NCI-H345 treated with DMSO at 0.1 percent for 48 hours (cell line): ENCODE measurements around the gene GALNT13.

Source experiments
- DNase-seq: peaks from one replicate; lab custom pipeline; 2025; ENCODE audit not compliant: unreplicated experiment; lab: John Stamatoyannopoulos, UW

Gene GALNT13

DNA sequence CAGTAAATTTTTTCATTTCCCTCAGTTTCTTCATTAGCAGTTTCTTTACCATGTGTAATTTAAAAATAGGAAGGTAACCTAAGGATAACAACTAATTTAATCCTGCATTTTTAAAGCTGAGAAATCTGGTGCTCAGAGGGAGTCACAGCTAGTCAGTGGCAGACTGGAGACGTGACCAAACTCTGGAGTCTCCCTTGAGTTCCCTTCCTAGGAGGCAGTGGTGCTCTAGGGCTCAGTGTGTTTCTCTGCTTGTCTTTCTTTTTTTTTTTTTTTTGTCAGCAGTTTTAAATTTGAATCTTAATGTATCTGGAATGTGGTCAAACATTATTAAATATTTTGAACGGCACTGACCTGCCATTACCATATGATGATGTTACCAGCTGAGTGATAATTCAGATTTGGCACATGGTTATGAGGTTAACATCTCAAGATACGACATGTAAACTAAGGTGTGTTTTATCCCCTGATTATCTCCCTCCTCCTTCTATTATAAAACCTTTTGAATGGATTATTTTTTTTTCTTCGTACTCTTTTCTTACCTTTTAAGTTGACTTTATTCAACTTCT lies 226.2 kb downstream of the GALNT13 start:
- no peak for DNase-seq

DNA sequence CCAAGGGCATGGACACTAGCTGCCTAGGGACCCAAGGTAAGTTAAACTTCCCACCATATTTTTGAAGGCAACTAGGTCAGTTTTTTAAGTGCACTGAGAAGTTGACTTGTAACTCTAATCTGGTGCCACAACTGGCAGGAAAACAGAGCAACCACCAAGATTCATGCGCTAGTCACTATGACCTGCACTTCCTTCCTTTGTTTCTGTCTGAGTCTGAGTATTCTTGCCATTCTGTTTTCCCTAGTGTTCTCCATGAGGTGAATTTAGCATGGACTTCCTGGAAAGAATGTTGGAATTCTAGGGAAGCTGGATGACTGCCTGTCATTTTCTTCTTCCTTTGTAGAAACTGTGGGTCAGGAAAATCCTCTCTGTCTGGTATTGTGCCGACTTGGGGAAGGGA lies 249.0 kb downstream of the GALNT13 start:
- no peak for DNase-seq

DNA sequence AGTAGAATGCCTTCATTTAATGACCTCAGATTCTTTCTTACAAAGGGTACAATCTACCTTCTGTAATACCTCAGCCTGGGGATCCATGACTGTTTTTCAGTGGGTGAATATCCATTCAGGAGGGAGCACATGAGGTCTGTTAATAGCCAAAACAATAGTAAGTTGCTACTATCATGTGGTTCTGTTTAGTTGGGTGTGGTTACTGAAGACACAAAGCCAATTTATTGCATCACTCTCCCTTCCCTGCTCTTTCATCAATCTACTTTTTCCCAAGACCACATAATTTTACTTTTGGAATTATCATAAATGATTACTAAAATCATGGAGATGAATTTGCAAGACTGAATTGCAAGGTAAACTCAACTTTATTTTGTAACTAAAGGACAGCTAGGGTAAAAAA lies 254.2 kb downstream of the GALNT13 start:
- no peak for DNase-seq

DNA sequence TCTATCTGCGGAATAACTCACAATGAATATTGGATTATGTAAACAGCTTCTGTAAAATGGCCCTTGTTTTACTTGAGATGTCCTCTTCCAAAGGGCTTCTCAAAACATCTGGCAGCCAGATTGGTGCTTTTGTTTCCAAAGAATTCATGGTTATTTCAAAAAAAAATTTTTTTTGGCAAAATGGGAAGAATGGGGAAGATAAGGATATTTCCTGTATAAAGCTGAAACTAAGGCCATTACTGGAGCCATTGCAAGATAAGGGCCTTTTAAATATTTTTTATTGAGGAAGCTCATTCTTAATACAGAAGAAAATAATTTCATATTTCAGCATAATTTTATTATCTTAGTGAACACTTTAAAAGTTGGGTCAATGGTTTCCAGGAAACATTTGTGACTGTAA lies 259.1 kb downstream of the GALNT13 start:
- no peak for DNase-seq

DNA sequence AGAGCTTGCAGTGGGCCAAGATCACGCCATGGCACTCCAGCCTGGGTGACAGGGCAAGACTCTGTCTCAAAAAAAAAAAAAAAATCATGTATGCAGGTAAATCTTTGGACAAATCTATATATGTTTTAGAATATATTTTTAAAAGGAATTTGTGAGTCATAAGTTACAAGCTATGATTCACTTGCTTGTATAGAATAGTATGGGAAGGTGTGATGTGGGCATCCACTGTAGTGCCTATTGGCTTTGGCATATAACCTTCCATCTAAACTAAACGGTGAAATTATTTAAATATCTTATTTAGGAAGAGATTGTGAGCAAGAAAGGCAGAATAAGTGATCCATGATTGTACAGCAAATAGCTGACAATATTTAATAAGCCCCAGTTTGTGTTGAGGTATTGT lies 261.1 kb downstream of the GALNT13 start:
- DNase-seq: no peak

DNA sequence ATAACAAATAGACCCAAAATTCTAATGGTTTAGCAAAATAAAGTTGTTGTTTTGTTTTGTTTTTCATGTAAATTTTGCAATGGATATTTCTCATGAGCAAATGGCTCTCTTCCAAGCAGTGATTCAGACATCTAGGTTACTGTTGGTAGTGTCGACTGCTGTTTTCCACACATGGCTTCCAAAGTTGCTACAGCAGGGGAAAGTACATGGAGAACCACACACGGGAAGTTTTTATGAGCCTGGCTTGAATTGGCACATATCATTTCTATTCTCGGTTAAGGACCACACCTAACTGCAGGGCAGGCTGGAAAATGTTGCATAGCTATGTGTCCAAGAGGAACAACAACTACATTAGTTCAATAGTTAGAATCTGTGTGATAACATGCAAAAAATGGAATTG lies 262.1 kb downstream of the GALNT13 start:
- no peak for DNase-seq

DNA sequence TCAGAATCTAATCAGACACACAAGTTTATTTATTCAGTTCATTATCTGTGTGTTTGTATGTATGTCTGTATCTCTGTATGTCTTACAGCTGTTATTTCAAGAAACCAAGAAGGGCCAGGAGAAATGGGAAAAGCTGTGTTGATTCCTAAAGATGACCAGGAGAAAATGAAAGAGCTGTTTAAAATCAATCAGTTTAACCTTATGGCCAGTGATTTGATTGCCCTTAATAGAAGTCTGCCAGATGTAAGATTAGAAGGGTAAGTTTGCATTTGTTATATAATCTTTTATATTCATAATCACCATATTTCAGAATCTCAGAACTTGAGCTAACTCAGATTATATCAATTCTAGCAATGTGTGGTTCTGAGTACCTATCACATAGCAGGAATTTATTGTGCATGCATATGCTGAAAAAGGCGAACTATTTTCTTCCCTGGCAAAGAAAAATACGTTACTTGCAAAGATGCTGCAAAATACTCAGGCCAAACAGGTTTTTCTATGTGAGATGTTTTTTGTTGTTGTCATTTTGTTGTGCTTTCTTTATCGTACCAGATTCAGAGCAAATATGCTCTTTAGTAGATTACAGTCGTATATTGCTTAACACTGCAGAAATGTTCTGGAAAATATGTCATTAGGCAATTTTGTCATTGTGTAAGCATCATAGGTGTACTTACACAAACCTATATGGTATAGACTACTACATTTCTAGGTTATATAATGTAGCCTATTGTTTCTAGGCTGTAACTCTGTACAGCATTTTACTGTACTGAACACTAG lies 268.7 kb downstream of the GALNT13 start:
- DNase-seq: no peak

DNA sequence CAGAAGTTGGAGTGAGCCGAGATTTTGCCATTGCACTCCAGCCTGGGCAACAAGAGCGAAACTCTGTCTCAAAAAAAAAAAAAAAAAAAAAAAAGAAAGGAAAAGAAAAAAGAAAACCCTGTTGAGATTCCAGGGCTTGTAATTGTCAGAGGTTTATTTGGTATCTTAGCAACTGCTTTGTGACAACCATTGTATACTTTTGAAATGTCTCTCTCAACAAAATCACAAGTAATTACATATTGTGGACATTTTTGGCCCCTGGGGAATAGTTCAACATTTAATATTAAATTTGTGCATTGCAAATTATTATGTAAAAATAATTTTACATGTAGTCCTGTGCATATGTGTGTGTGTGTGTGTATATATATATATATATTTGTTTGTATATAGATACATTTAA lies 270.8 kb downstream of the GALNT13 start:
- no peak for DNase-seq

DNA sequence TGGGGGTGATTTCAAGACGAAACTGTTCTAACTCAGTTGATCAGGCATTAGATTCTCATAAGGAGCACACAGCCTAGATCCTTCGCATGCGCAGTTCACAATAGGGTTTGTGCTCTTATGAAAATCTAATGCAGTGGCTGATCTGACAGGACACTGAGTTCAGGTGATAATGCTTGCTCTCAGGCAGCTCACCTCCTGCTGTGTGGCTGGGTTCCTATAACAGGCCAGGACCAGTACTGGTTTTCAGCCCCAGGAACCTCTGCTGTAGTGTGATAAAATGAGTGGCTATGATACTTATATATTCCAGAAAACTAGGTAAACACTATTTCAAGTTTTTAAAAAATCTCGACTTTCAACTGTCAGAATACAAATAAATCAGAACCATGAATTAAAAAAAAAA lies 271.4 kb downstream of the GALNT13 start:
- DNase-seq: no peak

DNA sequence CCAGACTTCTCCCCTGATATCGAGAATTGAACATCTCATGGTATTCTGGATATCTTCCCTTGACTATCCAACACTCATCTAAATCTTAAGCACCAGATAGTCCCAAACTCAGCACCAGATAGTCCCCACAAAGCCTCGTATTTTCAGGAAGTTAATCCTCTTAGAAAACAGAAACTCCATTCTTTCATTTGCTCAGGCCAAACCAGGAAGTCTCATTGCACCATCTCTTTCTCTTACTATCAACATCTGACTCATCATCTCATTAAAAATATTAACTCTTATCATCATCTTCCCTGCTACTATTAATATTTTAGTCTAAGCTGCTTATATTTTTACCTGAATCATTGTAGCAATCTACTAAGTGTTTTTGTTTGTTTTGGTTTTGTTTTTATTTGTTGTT lies 286.4 kb downstream of the GALNT13 start:
- DNase-seq: no peak

DNA sequence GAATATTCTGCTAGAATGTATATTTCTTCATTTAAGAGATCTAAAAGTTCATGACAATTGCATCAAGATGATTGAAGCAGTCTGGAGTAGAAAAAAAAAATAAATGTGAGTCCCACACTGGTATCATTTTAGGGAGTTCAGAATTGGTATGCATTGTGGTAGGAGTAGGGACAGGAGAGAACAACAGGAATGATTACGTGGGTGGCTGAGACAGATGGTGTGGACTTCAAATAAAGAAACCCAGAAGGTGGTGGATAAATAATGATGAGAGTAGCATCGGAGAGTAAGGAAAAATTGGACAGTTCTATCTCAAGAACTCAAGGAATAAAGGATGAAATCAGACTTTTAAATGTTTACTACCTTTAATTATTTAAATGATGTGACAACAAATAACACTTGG lies 289.6 kb downstream of the GALNT13 start:
- DNase-seq: no peak

DNA sequence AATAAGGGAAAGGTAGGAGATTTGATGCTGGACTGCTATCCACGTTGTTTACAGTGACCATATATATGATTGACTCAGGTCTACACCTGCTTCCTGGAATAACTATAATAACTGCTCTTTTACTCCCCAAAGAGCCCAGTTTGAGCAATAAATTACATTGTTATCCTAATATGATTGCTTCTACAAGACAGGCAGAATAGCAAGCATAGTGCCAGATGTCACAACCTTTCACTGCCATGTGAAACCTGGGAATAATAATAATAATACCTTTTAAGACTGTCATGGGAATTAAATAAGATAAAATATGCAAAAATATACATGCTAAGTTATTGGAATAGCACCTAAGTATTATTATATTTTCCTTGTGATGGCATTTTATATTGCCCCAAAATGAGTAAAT lies 298.7 kb downstream of the GALNT13 start:
- DNase-seq: no peak

DNA sequence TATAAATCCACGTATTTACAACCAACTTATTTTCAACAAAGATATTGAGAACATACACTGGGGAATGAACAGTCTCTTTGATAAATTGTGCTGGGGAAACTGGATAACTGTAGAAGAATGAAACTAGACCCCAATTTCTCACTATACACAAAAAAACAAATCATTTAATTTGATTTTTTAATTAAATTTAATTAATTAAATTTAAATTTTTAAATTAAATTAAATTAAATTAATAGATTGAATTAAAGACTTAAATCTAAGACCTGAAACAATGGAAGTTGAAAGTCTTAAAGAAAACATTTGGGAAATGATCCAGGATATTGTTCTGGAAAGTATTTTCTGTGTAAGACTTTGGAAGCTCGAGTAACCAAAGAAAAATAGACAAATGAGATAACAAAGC lies 301.4 kb downstream of the GALNT13 start:
- no peak for DNase-seq

DNA sequence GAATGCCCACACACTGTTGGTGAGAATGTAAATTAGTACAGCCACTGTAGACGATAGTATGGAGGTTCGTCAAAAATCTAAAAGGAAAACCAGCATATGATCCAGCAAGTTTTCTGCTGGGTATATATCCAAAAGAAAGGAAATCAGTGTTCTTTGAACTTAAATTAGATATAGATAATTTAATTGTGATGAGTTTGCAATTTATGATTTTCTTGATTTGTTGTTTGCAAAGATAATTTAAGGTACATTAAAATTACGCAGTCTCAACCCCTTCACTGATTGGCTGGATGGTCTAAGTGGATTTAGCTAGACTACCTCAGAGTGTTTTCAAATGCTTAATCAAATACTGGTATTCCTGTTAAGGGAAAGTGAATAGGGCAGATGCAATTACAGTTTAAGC lies 302.2 kb downstream of the GALNT13 start:
- no peak for DNase-seq

DNA sequence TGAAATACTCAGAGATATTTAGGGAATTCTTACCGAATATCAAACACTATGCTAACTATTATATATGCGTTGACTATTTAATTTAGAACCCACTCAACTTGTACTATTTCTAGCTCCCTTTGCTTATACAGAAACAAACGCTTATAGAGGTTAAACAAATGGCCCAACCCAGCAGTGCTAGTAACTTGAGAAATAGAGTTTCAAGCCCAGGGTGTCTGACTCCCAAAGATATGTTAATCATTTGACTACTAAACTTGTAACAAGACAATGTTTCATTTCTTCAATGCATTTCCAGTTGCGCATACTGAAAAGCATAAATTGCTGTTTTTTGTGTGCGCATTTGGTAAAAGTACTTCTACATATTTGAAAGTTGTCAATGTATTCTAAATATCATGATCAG lies 310.3 kb downstream of the GALNT13 start:
- DNase-seq: no peak

DNA sequence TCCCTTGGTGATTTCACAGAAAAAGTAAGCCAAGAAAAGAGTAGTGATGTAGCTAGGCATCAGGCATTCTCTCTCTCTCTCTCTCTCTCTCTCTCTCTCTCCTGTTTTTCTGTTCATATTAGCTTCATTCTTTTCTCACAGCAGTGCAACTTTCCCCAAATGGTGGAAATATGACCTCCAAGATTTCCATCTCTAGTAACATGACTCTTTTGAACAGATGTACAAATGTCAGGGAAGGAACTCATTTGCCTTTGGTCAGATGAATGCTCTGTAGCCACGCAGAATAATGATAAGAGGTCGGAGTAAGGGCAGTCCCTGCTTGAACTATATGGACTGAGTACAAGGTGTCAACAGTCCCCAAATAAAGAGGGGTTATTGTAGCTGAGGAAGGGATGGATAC lies 316.2 kb downstream of the GALNT13 start:
- no peak for DNase-seq

DNA sequence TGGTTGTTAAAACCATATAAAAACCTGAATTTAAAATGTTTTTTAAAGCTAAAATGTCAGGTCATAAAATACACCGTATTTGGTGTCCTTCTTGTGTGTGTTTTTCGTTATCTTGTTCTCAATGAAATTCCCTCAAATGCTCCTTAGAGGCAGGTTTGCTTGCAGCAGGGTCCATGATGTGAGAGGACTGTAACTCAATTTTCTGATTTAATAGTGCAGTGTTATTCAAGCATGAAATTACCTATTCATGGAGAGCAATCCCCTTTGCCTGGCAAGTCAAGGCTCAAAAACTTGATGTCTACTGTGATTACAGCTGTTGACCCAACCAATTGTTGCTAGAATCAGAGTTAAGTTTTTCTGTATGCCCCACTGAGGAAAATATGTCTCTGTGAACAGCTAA lies 318.2 kb downstream of the GALNT13 start:
- no peak for DNase-seq

DNA sequence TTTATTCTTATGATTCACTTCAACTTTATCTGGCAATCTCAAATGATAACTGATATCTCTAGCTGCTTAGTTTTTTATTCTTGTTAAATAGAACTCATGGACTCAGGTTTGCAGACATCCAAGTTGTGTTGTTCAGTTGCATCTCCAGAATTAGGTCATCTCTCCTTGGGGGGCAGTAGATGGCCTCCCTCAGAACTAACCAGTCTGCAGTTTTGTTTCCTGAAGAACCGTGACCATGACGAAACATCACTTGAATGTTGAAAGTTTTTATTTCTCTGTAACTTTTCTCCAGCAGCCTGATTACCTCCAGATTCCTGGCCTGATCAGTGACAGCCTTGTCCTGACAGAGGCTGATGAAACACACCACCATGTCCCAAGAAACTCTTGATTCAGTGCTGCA lies 321.5 kb downstream of the GALNT13 start:
- DNase-seq: no peak

DNA sequence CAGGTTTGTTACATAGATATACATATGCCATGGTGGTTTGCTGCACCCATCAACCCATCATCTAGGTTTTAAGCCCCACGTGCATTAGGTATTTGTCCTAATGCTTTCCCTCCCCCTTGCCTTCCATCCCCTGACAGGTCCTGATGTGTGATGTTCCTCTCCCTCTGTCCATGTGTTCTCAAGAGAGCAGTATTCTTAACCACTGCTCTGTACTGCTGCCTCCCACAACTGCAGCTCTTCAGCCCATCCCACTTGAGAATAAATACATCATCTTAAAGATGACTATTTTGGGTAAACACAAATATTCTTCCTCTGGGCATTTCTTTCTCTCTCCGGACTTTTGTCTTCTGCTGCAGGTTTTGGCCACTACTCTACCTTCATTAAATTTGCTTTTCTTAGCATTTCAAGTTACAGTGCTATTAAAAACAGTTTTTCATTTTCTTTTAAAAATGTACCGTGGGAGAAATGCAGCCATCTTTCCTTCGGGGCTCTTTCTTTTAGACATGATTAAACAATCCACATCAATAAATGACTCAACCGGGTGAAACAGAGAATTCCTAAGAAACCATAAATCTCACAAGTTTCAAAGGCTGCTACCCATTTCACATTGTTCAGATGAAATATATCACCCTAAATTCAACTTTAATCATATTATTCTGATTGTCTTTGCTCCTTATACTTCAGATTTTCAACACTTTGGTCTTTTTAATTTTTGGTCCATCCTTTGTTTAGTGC lies 323.4 kb downstream of the GALNT13 start:
- no peak for DNase-seq

DNA sequence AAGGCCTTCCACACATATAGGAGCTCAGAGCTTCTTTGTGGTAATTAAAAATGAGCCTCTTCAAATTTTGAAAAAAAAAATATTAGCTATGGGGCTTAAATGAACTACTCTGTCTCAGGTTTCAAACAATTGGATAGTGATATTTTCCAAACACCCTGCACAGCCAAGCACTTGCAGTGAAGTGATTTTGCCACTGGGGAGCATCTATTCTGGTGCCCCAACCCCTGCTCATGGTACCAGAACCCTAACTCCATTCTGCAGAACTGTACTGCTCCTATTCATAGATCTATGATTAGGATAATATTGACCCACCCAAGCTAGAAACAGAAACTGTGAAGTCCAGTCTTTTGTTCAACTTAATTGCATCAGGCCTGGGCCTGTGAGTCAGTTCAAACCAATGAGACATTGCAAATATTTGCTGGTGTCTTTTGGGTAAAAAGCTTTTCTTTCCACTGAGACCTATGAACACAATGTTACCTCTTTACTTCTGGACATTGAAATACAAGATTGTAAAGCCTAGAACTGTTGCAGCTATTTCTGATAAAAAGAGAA lies 324.0 kb downstream of the GALNT13 start:
- DNase-seq: no peak

DNA sequence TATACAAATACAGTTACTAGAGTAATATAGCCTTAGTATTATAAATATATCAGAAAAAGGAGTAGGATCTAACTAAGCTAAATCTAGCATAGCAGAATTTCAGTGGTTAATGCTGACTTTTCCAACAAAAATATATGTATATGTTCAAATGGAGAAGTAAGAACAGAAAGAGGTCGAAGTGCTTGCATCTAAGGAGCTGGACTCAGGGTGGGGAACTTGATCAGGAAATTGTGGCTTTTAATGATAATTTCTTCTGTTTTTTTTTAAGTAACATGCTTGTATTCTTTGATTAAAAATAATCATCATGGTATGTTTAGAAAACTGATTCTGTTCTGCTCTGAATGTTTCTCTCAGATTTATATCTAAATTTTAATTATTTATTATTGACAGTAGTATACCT lies 327.1 kb downstream of the GALNT13 start:
- DNase-seq: no peak

DNA sequence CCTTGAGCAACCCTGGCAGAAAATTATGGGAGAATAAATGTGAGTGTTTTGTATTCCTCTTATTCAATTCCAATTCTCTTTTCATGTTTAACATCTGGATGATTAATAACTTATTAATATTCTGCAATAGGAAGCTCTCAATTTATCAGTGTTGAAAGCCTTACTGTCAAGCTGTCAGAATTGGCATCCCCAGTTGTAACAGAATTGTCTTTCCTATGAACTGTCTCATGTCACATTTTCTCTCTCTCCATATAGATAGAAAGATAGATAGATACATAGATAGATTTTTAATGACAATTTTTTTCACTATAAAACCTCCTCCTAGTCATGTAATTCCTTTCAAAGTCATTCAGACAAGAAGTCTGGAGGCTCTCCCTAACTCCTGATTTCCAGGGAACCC lies 331.5 kb downstream of the GALNT13 start:
- DNase-seq: no peak
